Activated gamma-delta T cell treated with anti-CD3 and anti-CD28 coated beads, Interleukin-2, amount 50 U/mL, for 16 hours (primary cell): ENCODE results near the gene KCNK10.
A peak's percentile ranks its signal among the peaks of the same experiment; 100 is the strongest.

ENCODE experiments used
- DNase-seq: peaks from one replicate; pipeline ENCODE4 v3.0.0-alpha.2; 2020; ENCODE audit warnings: low read depth

KCNK10 gene

GRCh38 chr14:88170333-88170732 is 152.7 kb downstream of the KCNK10 start:
- DNase-seq, result no peak

DNA sequence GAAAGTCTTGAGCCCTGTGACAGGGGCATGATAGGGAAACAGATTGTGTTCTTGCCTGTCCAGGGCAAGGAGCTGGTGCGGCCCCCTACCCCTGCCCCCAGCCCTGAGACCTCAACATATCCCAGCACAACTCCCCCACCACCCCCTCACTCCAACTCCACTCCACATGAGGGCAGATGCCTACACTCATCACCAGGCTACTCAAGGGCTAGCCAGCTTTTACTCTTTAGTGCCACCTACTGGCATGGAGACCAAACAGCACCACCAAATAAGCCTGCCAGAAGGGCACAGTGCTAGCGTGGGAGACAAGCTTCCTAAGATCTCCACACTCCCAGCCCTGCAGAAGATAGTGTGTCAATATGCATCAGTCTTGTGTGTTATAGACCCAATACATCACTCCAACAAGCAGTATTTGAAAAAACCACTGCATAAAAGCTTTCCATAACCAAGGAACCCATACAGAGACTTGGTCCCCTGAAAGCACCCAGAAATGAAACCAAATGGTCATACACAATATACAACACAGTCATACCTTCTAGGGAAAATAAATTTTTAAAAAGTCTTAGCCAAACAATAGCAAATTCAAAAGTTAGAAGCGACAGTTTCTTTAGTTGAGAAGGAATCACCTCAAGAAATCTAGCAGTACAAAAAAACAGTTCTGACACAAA is 154.4 kb downstream of the KCNK10 start:
- peak; percentile 33 for DNase-seq

- DNase-seq, result no peak
Measured at GRCh38 chr14:88168025-88168424, 155.0 kb downstream of the KCNK10 start.

GRCh38 chr14:88166616-88167015 is 156.5 kb downstream of the KCNK10 start:
- DNase-seq, result no peak

GRCh38 chr14:88164906-88165534 is 158.0 kb downstream of the KCNK10 start:
- no peak for DNase-seq

DNA sequence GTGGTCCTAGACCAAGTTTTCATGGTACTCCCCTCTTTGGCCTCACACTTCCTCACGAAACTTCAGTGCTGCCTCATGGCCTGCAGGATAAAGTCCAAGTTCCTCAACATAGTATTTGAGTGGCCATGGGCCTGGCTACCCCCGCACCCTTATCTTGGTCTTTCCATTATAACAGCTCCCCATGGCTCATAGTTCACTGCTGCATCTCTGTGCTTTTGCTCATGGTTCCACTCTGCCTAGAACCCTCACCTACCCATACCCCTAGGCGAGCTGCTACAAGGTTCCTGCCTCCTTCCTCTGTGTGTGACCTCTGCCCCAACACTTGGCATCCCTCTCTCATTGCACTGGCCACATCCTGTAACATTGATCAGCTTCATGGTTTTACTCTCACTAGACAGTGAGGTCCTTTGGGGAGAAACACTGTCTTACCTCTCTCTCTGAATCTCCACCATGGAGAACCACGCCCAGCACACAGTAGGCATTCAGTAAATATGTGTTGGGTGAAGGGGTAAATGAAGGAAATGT is 159.3 kb downstream of the KCNK10 start:
- DNase-seq, result no peak

GRCh38 chr14:88156127-88156526 is 166.9 kb downstream of the KCNK10 start:
- DNase-seq, result no peak

DNA sequence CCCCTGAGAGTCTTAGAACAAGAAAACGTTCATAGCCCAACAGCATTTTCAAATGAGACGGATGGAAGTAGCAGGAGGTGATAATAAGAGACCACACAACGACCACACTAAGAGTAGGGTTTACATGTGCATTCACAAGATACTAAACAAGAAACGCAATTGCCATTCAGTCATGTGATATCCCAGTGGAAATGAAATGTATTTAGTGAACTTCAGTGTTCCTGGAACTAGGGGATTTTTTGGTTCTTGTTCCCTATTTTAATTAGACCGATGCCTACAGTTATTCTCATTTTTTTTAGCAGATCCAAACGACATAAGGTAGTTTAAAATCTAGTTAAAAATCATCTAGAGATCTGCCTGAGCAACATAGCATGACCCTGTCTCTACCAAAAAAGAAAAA is 168.1 kb downstream of the KCNK10 start:
- no peak for DNase-seq

GRCh38 chr14:88154321-88154720 is 168.7 kb downstream of the KCNK10 start:
- no peak for DNase-seq

GRCh38 chr14:88146881-88147649 is 176.0 kb downstream of the KCNK10 start:
- no peak for DNase-seq

DNA sequence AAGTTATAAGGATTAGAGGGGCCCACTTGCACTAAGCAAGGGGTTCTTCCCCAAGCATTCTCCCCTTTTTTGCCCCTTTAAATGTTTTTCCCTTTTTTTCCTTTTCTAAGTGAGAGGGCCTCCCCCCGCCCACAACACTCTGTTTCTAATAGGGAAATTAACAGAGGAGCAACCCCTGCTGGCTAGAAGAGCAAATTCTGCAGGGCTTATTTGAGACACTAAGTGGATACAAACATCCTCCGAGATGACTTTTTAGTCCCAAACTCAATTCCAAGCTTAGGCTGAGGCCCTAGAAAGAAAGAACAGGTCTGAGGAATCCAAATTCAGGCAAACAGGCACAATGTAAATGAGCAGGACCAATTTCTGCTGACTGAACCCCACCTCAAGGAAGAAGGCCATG is 179.3 kb downstream of the KCNK10 start:
- no peak for DNase-seq

- DNase-seq, result no peak
Measured at GRCh38 chr14:88142997-88143396, 180.1 kb downstream of the KCNK10 start.

DNA sequence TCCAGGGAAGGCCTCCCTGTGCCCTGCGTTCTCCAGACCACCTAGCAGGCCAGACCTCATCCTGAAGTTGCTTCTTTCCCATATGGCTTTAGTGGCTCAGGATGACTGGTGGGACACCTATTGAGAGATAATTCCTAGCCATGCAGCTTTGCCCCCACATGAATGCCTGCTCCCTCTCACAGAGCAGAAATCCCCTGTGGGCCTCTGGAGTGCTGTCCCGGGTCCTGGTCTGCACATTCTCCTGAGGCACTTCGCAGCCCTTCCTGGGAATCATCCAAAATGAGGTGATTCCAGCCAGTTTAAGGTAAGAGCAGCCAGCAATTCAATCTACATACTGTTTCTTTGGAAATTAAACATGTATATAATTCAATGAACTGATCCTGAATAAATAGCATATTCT is 182.2 kb downstream of the KCNK10 start:
- DNase-seq, result no peak

GRCh38 chr14:88137327-88137726 is 185.7 kb downstream of the KCNK10 start:
- no peak for DNase-seq
